ENCODE data around the gene CCNE1. TPM values are rescaled to one million over a fixed set of nuclear protein-coding genes. Genes with fewer than 3 reads are reported as not detected.
A peak's percentile ranks its signal among the peaks of the same experiment; 100 is the strongest.
"Not testable (repeated sequence)": the region's sequence is repeated elsewhere in the genome, so short reads cannot be mapped to it uniquely, and the experiment has no call there.

CCNE1 gene
- total RNA-seq, 6 experiments from 2014 or later: 5.6 to 7.0 (median 6.5) TPM

- peak; percentile 52 for DNase-seq
- no peaks in the 10 kb centered on the region for H3K36me3 Mint-ChIP-seq (ENCODE audit: low read depth)
- no peaks in the 10 kb centered on the region for H3K9me3 Mint-ChIP-seq
- 0 out of 2 replicates have a peak overlapping the region, but pooled peaks have one; percentile 2 for H3K27ac Mint-ChIP-seq
- no peak overlapping the region for H3K4me3 Mint-ChIP-seq
- H3K27me3 Mint-ChIP-seq (ENCODE audit: insufficient read depth): peaks cover 15% of the 10 kb centered on the region
- H3K4me1 Mint-ChIP-seq (ENCODE audit: low read depth): peaks cover 7% of the 10 kb centered on the region
- no peak for TF ChIP-seq CTCF (IDR thresholded peaks at IDR 0.05)
Measured at GRCh38 chr19:29798774-29799497, 12.9 kb upstream of the CCNE1 start.

- Mint-ChIP-seq H3K9me3 (no peaks in the 10 kb centered on the region), H3K4me1 (ENCODE audit: low read depth) (peaks cover 7% of the 10 kb centered on the region), H3K36me3 (ENCODE audit: low read depth) (no peaks in the 10 kb centered on the region), H3K27me3 (ENCODE audit: insufficient read depth) (peaks cover 18% of the 10 kb centered on the region), H3K27ac (no peak overlapping the region), H3K4me3 (no peak overlapping the region)
- no peak for DNase-seq
- no peak for TF ChIP-seq CTCF (IDR thresholded peaks at IDR 0.05)
Measured at GRCh38 chr19:29800100-29800825, 11.5 kb upstream of the CCNE1 start.

- not testable (repeated sequence) for H3K4me3 Mint-ChIP-seq; H3K4me1 Mint-ChIP-seq (ENCODE audit: low read depth); DNase-seq; H3K27ac Mint-ChIP-seq; H3K36me3 Mint-ChIP-seq (ENCODE audit: low read depth); H3K9me3 Mint-ChIP-seq
- peaks cover 10% of the 10 kb centered on the region for H3K27me3 Mint-ChIP-seq (ENCODE audit: insufficient read depth)
Measured at GRCh38 chr19:29803951-29804350, 7.8 kb upstream of the CCNE1 start.

- H3K27ac Mint-ChIP-seq: no peak overlapping the region
- TF ChIP-seq CTCF (IDR thresholded peaks at IDR 0.05): no peak
- no peaks in the 10 kb centered on the region for H3K9me3 Mint-ChIP-seq
- H3K4me3 Mint-ChIP-seq: no peak overlapping the region
- H3K4me1 Mint-ChIP-seq (ENCODE audit: low read depth): no peaks in the 10 kb centered on the region
- no peak for DNase-seq
- H3K27me3 Mint-ChIP-seq (ENCODE audit: insufficient read depth): peaks cover 7% of the 10 kb centered on the region
- no peaks in the 10 kb centered on the region for H3K36me3 Mint-ChIP-seq (ENCODE audit: low read depth)
Measured at GRCh38 chr19:29804493-29804892, 7.3 kb upstream of the CCNE1 start.

- DNase-seq: peak; percentile 32
- H3K4me1 Mint-ChIP-seq (ENCODE audit: low read depth): no peaks in the 10 kb centered on the region; the same call in 1 of the 2 replicates
- H3K36me3 Mint-ChIP-seq (ENCODE audit: low read depth): no peaks in the 10 kb centered on the region
- TF ChIP-seq CTCF (IDR thresholded peaks at IDR 0.05): no peak
- no peak overlapping the region for H3K27ac Mint-ChIP-seq
- peaks cover 7% of the 10 kb centered on the region for H3K27me3 Mint-ChIP-seq (ENCODE audit: insufficient read depth)
- H3K4me3 Mint-ChIP-seq: no peak overlapping the region
- H3K9me3 Mint-ChIP-seq: no peaks in the 10 kb centered on the region
Measured at GRCh38 chr19:29805031-29805965, 6.5 kb upstream of the CCNE1 start.
